Sigmoid colon (tissue), 4 donors: ENCODE results near the gene TBC1D1.

Experiments
- CTCF ChIP-seq, 4 experiments: fragments of 450-650 bp in 3 of 4; fragments of 200-600 bp in 1 of 4; IDR thresholded peaks; one replicate each; pipeline ENCODE4 v1.5.1; 2016 to 2019; ENCODE audit warnings: antibody characterized with exemption in 4 of 4, mild to moderate bottlenecking in 3 of 4, moderate library complexity in 2 of 4
- POLR2AphosphoS5 ChIP-seq, 4 donors: sonication (generic); formaldehyde crosslinking; IDR thresholded peaks; one replicate each; pipeline ENCODE4 v1.6.1; 2017; ENCODE audit warnings: antibody characterized with exemption in 4 of 4

DNA sequence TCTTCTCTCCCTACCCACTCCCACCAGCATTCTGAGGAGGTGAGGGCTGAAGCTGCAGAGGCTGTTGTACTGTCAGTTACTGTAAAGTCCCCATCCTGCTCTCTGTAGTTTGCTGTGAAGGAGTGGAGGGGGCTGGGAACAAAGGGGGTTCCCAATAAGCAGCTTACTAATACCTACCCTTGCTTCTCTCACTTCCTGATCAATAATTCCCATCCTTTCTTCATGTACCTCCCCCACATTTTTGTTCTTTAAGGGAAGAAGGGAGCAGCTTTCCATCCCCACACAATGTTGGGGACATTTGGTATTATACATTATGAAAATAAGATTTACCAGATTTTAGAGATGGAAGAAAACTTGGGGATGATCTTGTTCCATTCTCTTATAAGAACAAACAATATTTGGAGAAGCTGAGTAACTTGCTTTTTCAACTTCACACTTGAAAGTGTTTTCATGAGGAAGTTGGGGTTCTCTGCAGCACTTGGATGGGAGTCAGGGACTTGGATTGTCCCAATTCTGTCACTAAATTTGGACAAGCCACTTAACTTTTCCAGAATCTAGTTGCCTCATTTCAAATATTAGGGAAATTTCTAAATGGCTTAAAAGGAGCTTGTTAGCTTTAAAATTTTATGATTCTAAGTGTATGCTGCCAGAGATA is 5.4 kb downstream of the TBC1D1 start:
- no peak for TF ChIP-seq POLR2AphosphoS5 (IDR thresholded peaks at IDR 0.05)
- TF ChIP-seq CTCF (IDR thresholded peaks at IDR 0.05) = no peak
